ENCODE results near the gene SLC4A3. TPM values are rescaled to one million over a fixed set of nuclear protein-coding genes. Genes with fewer than 3 reads are reported as not detected.

SLC4A3 gene
- total and polyA plus RNA-seq, 2 of the 13 experiments (the other 11 are each of a cell fraction or from before 2014, with no cell fraction given): 0.18 to 0.95 TPM

GRCh38 chr2:219596954-219597551 lies 30.4 kb upstream of the SLC4A3 start (continued):
- TF ChIP-seq ZNF274 (CRISPR knock-in tag; IDR thresholded peaks at IDR 0.05) (no peak), NFIC (IDR thresholded peaks at IDR 0.05; ENCODE audit: low read length) (no peak), KDM5A (IDR thresholded peaks at IDR 0.05; ENCODE audit: borderline replicate concordance, low read length) (no peak), MXI1 (IDR thresholded peaks at IDR 0.05; ENCODE audit: borderline replicate concordance, low read depth, low read length) (no peak), RAD51 (IDR thresholded peaks at IDR 0.05; ENCODE audit: borderline replicate concordance) (no peak), MNT (IDR thresholded peaks at IDR 0.05) (no peak), CC2D1A (CRISPR knock-in tag; IDR thresholded peaks at IDR 0.05) (no peak), MLX (CRISPR knock-in tag; IDR thresholded peaks at IDR 0.05) (no peak), ZNF260 (CRISPR knock-in tag; IDR thresholded peaks at IDR 0.05; ENCODE audit: borderline replicate concordance, low read depth) (no peak), ZNF629 (CRISPR knock-in tag; conservative IDR thresholded peaks at IDR 0.05) (no peak), ZNF18 (CRISPR knock-in tag; IDR thresholded peaks at IDR 0.05; ENCODE audit: insufficient replicate concordance) (no peak), PAF1 (CRISPR knock-in tag; IDR thresholded peaks at IDR 0.05) (no peak), ZNF44 (CRISPR knock-in tag; IDR thresholded peaks at IDR 0.05) (no peak; the same call in 1 of the 2 replicates), ATF3 (CRISPR knock-in tag; IDR thresholded peaks at IDR 0.05) (no peak), LCORL (IDR thresholded peaks at IDR 0.05) (no peak), LCORL (CRISPR knock-in tag; IDR thresholded peaks at IDR 0.05) (no peak), ISX (CRISPR knock-in tag; conservative IDR thresholded peaks at IDR 0.05) (0 out of 2 replicates have a peak, but pooled peaks have one; percentile 9), ZNF563 (CRISPR knock-in tag; IDR thresholded peaks at IDR 0.05) (no peak), HHEX (CRISPR knock-in tag; IDR thresholded peaks at IDR 0.05) (no peak), HES4 (CRISPR knock-in tag; IDR thresholded peaks at IDR 0.05; ENCODE audit: borderline replicate concordance) (no peak), ZMYM2 (CRISPR knock-in tag; IDR thresholded peaks at IDR 0.05) (no peak), AKAP8 (CRISPR knock-in tag; IDR thresholded peaks at IDR 0.05) (no peak), ZNF878 (CRISPR knock-in tag; IDR thresholded peaks at IDR 0.05) (no peak), ZBTB2 (CRISPR knock-in tag; IDR thresholded peaks at IDR 0.05; ENCODE audit: low read depth) (no peak), GMEB2 (CRISPR knock-in tag; IDR thresholded peaks at IDR 0.05; ENCODE audit: low read depth) (0 out of 2 replicates have a peak, but pooled peaks have one; percentile 13), HDAC6 (IDR thresholded peaks at IDR 0.05; ENCODE audit: low read depth, low read length) (0 out of 2 replicates have a peak, but pooled peaks have one; percentile 60)
